WTC11 (cell line): ENCODE results near the gene IL6R. TPM values are rescaled to one million over a fixed set of nuclear protein-coding genes. Genes with fewer than 3 reads are reported as not detected.

Source experiments
- ATAC-seq: fragments of 200-7000 bp; cut with Tn5 transposase; 2 replicates; pipeline ENCODE4 v1.10.0; 2021; ENCODE audit warnings: mild to moderate bottlenecking, moderate library complexity
- CTCF ChIA-PET: fragments of 300-600 bp; sonication (Branson Sonifier 250); formaldehyde crosslinking; loops from one replicate; lab custom pipeline; 2021; ENCODE audit warnings: antibody characterized with exemption; lab: Charles Lee
- POLR2A ChIA-PET: fragments of 350-600 bp; sonication (Branson Sonifier 250); formaldehyde crosslinking; loops from one replicate; lab custom pipeline; 2021; ENCODE audit warnings: antibody characterized with exemption; lab: Charles Lee
- DNase-seq: peaks from one replicate; pipeline ENCODE4 v3.0.0; 2021; ENCODE audit warnings: low spot score
- H3K27ac Mint-ChIP-seq: 2 replicates; pipeline ENCODE4 v1.8.0; 2021; ENCODE audit warnings: mixed read lengths
- H3K27me3 Mint-ChIP-seq: 2 replicates; pipeline ENCODE4 v1.8.0; 2021; ENCODE audit warnings: low read depth, mild to moderate bottlenecking, moderate library complexity, mixed read lengths
- H3K36me3 Mint-ChIP-seq: 2 replicates; pipeline ENCODE4 v1.8.0; 2021; ENCODE audit warnings: mixed read lengths
- H3K4me1 Mint-ChIP-seq: 2 replicates; pipeline ENCODE4 v1.8.0; 2022; ENCODE audit warnings: mixed read lengths
- H3K4me3 Mint-ChIP-seq: 2 replicates; pipeline ENCODE4 v1.8.0; 2021; ENCODE audit warnings: mild to moderate bottlenecking, moderate library complexity, mixed read lengths
- H3K9me3 Mint-ChIP-seq: 2 replicates; pipeline ENCODE4 v1.8.0; 2021; ENCODE audit warnings: mixed read lengths
- ATF1 ChIP-seq: sonication (generic); formaldehyde crosslinking; IDR thresholded peaks from 2 replicates; pipeline ENCODE4 v1.8.1; 2023; ENCODE audit warnings: mild to moderate bottlenecking, moderate library complexity, missing genetic modification reagents
- CBFB ChIP-seq: sonication (generic); formaldehyde crosslinking; IDR thresholded peaks from 2 replicates; pipeline ENCODE4 v1.8.1; 2022; ENCODE audit warnings: mild to moderate bottlenecking, low read depth, missing genetic modification reagents
- E2F4 ChIP-seq: sonication (generic); formaldehyde crosslinking; IDR thresholded peaks from 2 replicates; pipeline ENCODE4 v1.8.1; 2022; ENCODE audit warnings: low read depth, mild to moderate bottlenecking, moderate library complexity, missing genetic modification reagents, borderline replicate concordance
- ETV6 ChIP-seq: sonication (generic); formaldehyde crosslinking; IDR thresholded peaks from 2 replicates; pipeline ENCODE4 v1.8.1; 2022; ENCODE audit warnings: mild to moderate bottlenecking, missing genetic modification reagents
- IRF2 ChIP-seq: sonication (generic); formaldehyde crosslinking; IDR thresholded peaks from 2 replicates; pipeline ENCODE4 v1.8.0; 2022; ENCODE audit warnings: low read depth, missing genetic modification reagents, borderline replicate concordance
- NR3C1 ChIP-seq: sonication (generic); formaldehyde crosslinking; conservative IDR thresholded peaks from 2 replicates; pipeline ENCODE4 v1.8.1; 2023; ENCODE audit warnings: low read depth, mild to moderate bottlenecking, missing genetic modification reagents
- RELA ChIP-seq: sonication (generic); formaldehyde crosslinking; IDR thresholded peaks from 2 replicates; pipeline ENCODE4 v1.8.1; 2022; ENCODE audit warnings: missing genetic modification reagents, mild to moderate bottlenecking, borderline replicate concordance
- SP1 ChIP-seq: sonication (generic); formaldehyde crosslinking; conservative IDR thresholded peaks from 2 replicates; pipeline ENCODE4 v1.8.1; 2022; ENCODE audit warnings: missing genetic modification reagents
- ZNF121 ChIP-seq: sonication (generic); formaldehyde crosslinking; IDR thresholded peaks from 2 replicates; pipeline ENCODE4 v1.8.0; 2023; ENCODE audit warnings: missing genetic modification reagents
- ZNF219 ChIP-seq: sonication (generic); formaldehyde crosslinking; IDR thresholded peaks from 2 replicates; pipeline ENCODE4 v1.8.0; 2023; ENCODE audit warnings: missing genetic modification reagents, mild to moderate bottlenecking, borderline replicate concordance
- total RNA-seq: library from RNA; stranded (reverse); gene quantifications from 3 replicates; pipeline ENCODE4 v1.2.3, GENCODE V29; 2021
- TF ChIP-seq, protein P1 (sequence below): sonication (generic); formaldehyde crosslinking; IDR thresholded peaks from 2 replicates; pipeline ENCODE4 v1.8.1; 2023; ENCODE audit warnings: mild to moderate bottlenecking, missing genetic modification reagents, moderate library complexity
- TF ChIP-seq, protein P2 (sequence below): sonication (generic); formaldehyde crosslinking; IDR thresholded peaks from 2 replicates; pipeline ENCODE4 v1.8.1; 2022; ENCODE audit warnings: missing genetic modification reagents, borderline replicate concordance
- TF ChIP-seq, protein P3 (sequence below): sonication (generic); formaldehyde crosslinking; conservative IDR thresholded peaks from 2 replicates; pipeline ENCODE4 v1.8.1; 2022; ENCODE audit warnings: mild to moderate bottlenecking, missing genetic modification reagents
- TF ChIP-seq, protein P4 (sequence below): sonication (generic); formaldehyde crosslinking; IDR thresholded peaks from 2 replicates; pipeline ENCODE4 v1.8.0; 2023; ENCODE audit warnings: missing genetic modification reagents
- TF ChIP-seq, protein P5 (sequence below): sonication (generic); formaldehyde crosslinking; IDR thresholded peaks from 2 replicates; pipeline ENCODE4 v1.8.0; 2022; ENCODE audit warnings: mild to moderate bottlenecking, missing genetic modification reagents

Gene IL6R
- total RNA-seq, 1 experiment from 2014 or later, result 7.0 TPM

- no peak overlapping the region for H3K27ac Mint-ChIP-seq
- CTCF ChIA-PET, result interaction anchor here (0.7 to 4.8 kb wide), 4 partner anchors 12 to 280 kb away, joined by 3 to 33 read pairs (median 14); no protein-coding TSS in a partner anchor
- POLR2A ChIA-PET, result no interaction called here
Observed at GRCh38 chr1:154492115-154492514, 87.0 kb downstream of the IL6R start.

DNA sequence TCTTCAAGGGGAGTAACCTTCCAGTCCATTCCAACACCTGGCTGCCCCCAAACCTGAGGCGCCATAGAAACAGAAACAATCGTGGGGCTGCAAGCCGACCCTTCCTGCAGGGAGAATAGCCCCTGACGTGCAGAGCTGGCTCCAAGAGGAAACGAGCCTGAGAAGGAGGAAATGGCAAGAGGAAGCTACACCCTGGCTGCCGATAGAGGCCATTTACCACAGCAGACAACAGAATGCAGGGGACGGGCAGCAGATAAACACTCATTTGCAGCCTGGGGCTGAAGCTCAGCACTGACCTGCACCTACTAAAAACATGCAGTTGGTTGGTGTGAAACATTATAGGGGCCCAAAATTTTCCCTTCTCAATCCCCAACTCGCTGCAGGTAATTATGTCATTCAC lies 88.1 kb downstream of the IL6R start:
- Mint-ChIP-seq H3K27ac (peak overlapping the region; percentile 74; the same call in 1 of the 2 replicates), H3K27me3 (peaks cover 4% of the 10 kb centered on the region), H3K36me3 (no peaks in the 10 kb centered on the region), H3K4me3 (no peak overlapping the region), H3K4me1 (peaks cover 26% of the 10 kb centered on the region), H3K9me3 (no peaks in the 10 kb centered on the region)
- ChIA-PET POLR2A (no interaction called here), CTCF (interaction anchor here (0.6 to 4.8 kb wide), 5 partner anchors 8 to 66 kb away, joined by 3 to 33 read pairs (median 6); no protein-coding TSS in a partner anchor)
- peak; percentile 87 for TF ChIP-seq ETV6 (CRISPR knock-in tag)
- TF ChIP-seq, protein P1, sequence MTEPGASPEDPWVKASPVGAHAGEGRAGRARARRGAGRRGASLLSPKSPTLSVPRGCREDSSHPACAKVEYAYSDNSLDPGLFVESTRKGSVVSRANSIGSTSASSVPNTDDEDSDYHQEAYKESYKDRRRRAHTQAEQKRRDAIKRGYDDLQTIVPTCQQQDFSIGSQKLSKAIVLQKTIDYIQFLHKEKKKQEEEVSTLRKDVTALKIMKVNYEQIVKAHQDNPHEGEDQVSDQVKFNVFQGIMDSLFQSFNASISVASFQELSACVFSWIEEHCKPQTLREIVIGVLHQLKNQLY (CRISPR knock-in tag), result no peak
- no peak for TF ChIP-seq ATF1 (CRISPR knock-in tag)
- DNase-seq (peak; percentile 26), ATAC-seq (peak; percentile 88)

More at GRCh38 chr1:154492115-154492514, 87.0 kb downstream of the IL6R start:
- no peak overlapping the region for H3K4me3 Mint-ChIP-seq
- H3K27me3 Mint-ChIP-seq, result peaks cover 3% of the 10 kb centered on the region; the same call in 1 of the 2 replicates
- H3K9me3 Mint-ChIP-seq, result no peaks in the 10 kb centered on the region
- no peaks in the 10 kb centered on the region for H3K36me3 Mint-ChIP-seq
- no peak for TF ChIP-seq ATF1 (CRISPR knock-in tag)
- no peak for TF ChIP-seq E2F4 (CRISPR knock-in tag)
- TF ChIP-seq ZNF121, result no peak
- TF ChIP-seq, protein P2, sequence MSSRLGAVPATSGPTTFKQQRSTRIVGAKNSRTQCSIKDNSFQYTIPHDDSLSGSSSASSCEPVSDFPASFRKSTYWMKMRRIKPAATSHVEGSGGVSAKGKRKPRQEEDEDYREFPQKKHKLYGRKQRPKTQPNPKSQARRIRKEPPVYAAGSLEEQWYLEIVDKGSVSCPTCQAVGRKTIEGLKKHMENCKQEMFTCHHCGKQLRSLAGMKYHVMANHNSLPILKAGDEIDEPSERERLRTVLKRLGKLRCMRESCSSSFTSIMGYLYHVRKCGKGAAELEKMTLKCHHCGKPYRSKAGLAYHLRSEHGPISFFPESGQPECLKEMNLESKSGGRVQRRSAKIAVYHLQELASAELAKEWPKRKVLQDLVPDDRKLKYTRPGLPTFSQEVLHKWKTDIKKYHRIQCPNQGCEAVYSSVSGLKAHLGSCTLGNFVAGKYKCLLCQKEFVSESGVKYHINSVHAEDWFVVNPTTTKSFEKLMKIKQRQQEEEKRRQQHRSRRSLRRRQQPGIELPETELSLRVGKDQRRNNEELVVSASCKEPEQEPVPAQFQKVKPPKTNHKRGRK (CRISPR knock-in tag), result no peak
- TF ChIP-seq IRF2 (CRISPR knock-in tag), result no peak
- TF ChIP-seq, protein P3, sequence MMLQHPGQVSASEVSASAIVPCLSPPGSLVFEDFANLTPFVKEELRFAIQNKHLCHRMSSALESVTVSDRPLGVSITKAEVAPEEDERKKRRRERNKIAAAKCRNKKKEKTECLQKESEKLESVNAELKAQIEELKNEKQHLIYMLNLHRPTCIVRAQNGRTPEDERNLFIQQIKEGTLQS (CRISPR knock-in tag), result no peak
- TF ChIP-seq, protein P4, sequence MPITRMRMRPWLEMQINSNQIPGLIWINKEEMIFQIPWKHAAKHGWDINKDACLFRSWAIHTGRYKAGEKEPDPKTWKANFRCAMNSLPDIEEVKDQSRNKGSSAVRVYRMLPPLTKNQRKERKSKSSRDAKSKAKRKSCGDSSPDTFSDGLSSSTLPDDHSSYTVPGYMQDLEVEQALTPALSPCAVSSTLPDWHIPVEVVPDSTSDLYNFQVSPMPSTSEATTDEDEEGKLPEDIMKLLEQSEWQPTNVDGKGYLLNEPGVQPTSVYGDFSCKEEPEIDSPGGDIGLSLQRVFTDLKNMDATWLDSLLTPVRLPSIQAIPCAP (CRISPR knock-in tag), result no peak
- no peak for TF ChIP-seq SP1 (CRISPR knock-in tag)
- TF ChIP-seq, all 79 proteins: peak for 0
- peaks cover 25% of the 10 kb centered on the region for H3K4me1 Mint-ChIP-seq
- ATAC-seq (no peak), DNase-seq (no peak)

DNA sequence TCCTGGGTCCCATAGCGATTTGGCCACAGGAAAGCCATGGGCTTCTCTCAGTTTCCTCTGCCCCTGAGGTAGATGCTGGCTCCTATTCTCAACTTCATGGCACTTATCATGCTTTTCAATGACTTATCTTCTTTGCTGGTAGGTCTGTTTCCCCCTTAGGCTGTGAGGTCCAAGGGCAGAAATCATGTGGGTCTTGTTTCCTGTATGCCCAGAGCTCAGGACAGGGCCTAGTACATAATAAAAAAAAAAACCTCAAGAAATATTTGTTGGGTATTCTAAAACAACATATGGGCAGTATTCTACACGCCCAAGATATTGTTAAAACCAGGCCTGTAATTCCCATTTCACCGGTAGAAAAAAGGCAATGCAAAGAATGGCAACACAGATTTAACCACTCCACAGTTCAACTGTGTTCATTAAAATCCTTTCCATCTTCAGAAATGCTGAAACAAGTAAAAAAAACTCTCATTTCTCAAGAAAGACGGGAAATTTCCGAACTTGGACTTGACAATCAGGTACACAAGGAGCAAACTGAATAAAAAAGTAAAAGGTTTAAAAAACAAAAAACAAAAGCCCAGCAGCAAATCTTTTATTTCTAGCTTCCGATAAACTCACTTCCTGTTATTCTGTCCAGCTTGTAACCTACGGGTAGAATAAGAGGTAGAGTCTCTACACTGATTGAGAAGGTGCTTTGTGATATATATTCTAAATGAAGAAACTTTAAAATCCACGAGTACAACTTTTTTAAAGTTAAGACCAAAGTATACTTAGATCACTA lies 90.5 kb downstream of the IL6R start:
- no peak overlapping the region for H3K4me3 Mint-ChIP-seq
- ChIA-PET POLR2A (no interaction called here), CTCF (interaction anchor here (1.6 kb wide), 1 partner anchor 51 kb away, joined by 5 read pairs; no protein-coding TSS in a partner anchor)
- no peaks in the 10 kb centered on the region for H3K9me3 Mint-ChIP-seq
- H3K27ac Mint-ChIP-seq, result no peak overlapping the region
- peaks cover 23% of the 10 kb centered on the region for H3K4me1 Mint-ChIP-seq
- no peaks in the 10 kb centered on the region for H3K36me3 Mint-ChIP-seq
- no peak for TF ChIP-seq RELA (CRISPR knock-in tag)
- no peak for TF ChIP-seq NR3C1 (CRISPR knock-in tag)
- TF ChIP-seq SP1 (CRISPR knock-in tag), result no peak
- TF ChIP-seq CBFB (CRISPR knock-in tag), result no peak
- no peak for TF ChIP-seq ZNF219 (CRISPR knock-in tag)
- TF ChIP-seq, protein P5, sequence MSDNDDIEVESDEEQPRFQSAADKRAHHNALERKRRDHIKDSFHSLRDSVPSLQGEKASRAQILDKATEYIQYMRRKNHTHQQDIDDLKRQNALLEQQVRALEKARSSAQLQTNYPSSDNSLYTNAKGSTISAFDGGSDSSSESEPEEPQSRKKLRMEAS (CRISPR knock-in tag), result no peak
- TF ChIP-seq E2F4 (CRISPR knock-in tag), result no peak
- peaks cover 28% of the 10 kb centered on the region for H3K27me3 Mint-ChIP-seq
- no peak for DNase-seq
- no peak for ATAC-seq
